Trophoblast cell (in vitro differentiated cells and primary cell): ENCODE measurements around the gene HMCN2.

Experiments used
- DNase-seq, 2 donors: peaks; one replicate each; pipeline ENCODE4 v3.0.0-alpha.2; 2016
- H2AFZ ChIP-seq: 2 replicates; pipeline ENCODE4 v1.6.1; 2013; ENCODE audit warnings: low read length, moderate library complexity, mild to moderate bottlenecking; ENCODE audit not compliant: insufficient read depth, poor library complexity
- H2AK5ac ChIP-seq: 2 replicates; pipeline ENCODE4 v1.6.1; 2013; ENCODE audit warnings: mild to moderate bottlenecking, low read length
- H2BK120ac ChIP-seq: 2 replicates; pipeline ENCODE4 v1.6.1; 2013; ENCODE audit warnings: low read length, mild to moderate bottlenecking, moderate library complexity; ENCODE audit not compliant: insufficient read depth, poor library complexity
- H2BK12ac ChIP-seq: 2 replicates; pipeline ENCODE4 v1.6.1; 2013; ENCODE audit warnings: mild to moderate bottlenecking, low read length, moderate library complexity
- H2BK5ac ChIP-seq: 2 replicates; pipeline ENCODE4 v1.6.1; 2013; ENCODE audit warnings: low read length, low read depth, moderate library complexity, mild to moderate bottlenecking; ENCODE audit not compliant: poor library complexity
- H3K14ac ChIP-seq: 2 replicates; pipeline ENCODE4 v1.6.1; 2013; ENCODE audit warnings: mild to moderate bottlenecking, low read length
- H3K18ac ChIP-seq: 2 replicates; pipeline ENCODE4 v1.6.1; 2013; ENCODE audit warnings: mild to moderate bottlenecking, low read length
- H3K23ac ChIP-seq: 2 replicates; pipeline ENCODE4 v1.6.1; 2013; ENCODE audit warnings: low read length
- H3K27ac ChIP-seq: 2 replicates; pipeline ENCODE4 v1.5.1; 2013; ENCODE audit warnings: low read depth, mild to moderate bottlenecking, inconsistent platforms, low read length, moderate library complexity
- H3K27me3 ChIP-seq: 2 replicates; pipeline ENCODE4 v1.6.1; 2013; ENCODE audit warnings: inconsistent platforms, mild to moderate bottlenecking, low read length, moderate library complexity; ENCODE audit not compliant: insufficient read depth
- H3K36me3 ChIP-seq, 2 experiments: 1 replicate in 1 of 2; 2 replicates in 1 of 2; pipeline ENCODE4 v1.6.1; 2013; ENCODE audit warnings: low read length in 2 of 2, mild to moderate bottlenecking in 2 of 2, moderate library complexity in 1 of 2; ENCODE audit not compliant: insufficient read depth in 2 of 2, control insufficient read depth in 1 of 2
- H3K4ac ChIP-seq: 2 replicates; pipeline ENCODE4 v1.6.1; 2013; ENCODE audit warnings: low read depth, mild to moderate bottlenecking, low read length, moderate library complexity
- H3K4me1 ChIP-seq, 2 experiments: 1 replicate in 1 of 2; 2 replicates in 1 of 2; pipeline ENCODE4 v1.6.1; 2013; ENCODE audit warnings: low read length in 2 of 2, mild to moderate bottlenecking in 2 of 2, moderate library complexity in 1 of 2; ENCODE audit not compliant: insufficient read depth in 2 of 2, control insufficient read depth in 1 of 2
- H3K4me2 ChIP-seq: 2 replicates; pipeline ENCODE4 v1.6.1; 2013; ENCODE audit warnings: inconsistent platforms, mild to moderate bottlenecking, low read length, moderate library complexity
- H3K4me3 ChIP-seq: 2 replicates; pipeline ENCODE4 v1.5.1; 2013; ENCODE audit warnings: mild to moderate bottlenecking, low read depth, low read length, inconsistent platforms
- H3K79me1 ChIP-seq: one replicate; pipeline ENCODE4 v1.6.1; 2013; ENCODE audit warnings: low read length
- H3K79me2 ChIP-seq: 2 replicates; pipeline ENCODE4 v1.6.1; 2013; ENCODE audit warnings: low read length, mild to moderate bottlenecking; ENCODE audit not compliant: control insufficient read depth, insufficient read depth, poor library complexity
- H3K9ac ChIP-seq: 2 replicates; pipeline ENCODE4 v1.6.1; 2013; ENCODE audit warnings: mild to moderate bottlenecking, low read length
- H3K9me3 ChIP-seq: 2 replicates; pipeline ENCODE4 v1.6.1; 2013; ENCODE audit warnings: low read depth, mild to moderate bottlenecking, control low read depth, inconsistent platforms, low read length; ENCODE audit not compliant: insufficient read depth
- H4K12ac ChIP-seq: 2 replicates; pipeline ENCODE4 v1.6.1; 2013; ENCODE audit warnings: low read depth, mild to moderate bottlenecking, low read length, moderate library complexity
- H4K8ac ChIP-seq: 2 replicates; pipeline ENCODE4 v1.6.1; 2013; ENCODE audit warnings: low read depth, mild to moderate bottlenecking, low read length, moderate library complexity
- H4K91ac ChIP-seq: one replicate; pipeline ENCODE4 v1.6.1; 2013; ENCODE audit warnings: low read depth, mild to moderate bottlenecking, low read length, moderate library complexity
- WGBS: extraction: QIAGEN DNeasy Blood & Tissue Kit; methylation state at CpG from one replicate; pipeline ENCODE4 v1.1.7; 2013; ENCODE audit warnings: missing lambda C conversion rate; ENCODE audit not compliant: insufficient read length, insufficient coverage; ENCODE audit errors: extremely low coverage; 5-methylcytosine and 5-hydroxymethylcytosine counted together

The HMCN2 gene

GRCh38 chr9:130418776-130419175 lies 153.2 kb downstream of the HMCN2 start:
- Histone ChIP-seq H3K79me1 (no peaks in the 10 kb centered on the region), H3K23ac (no peak overlapping the region), H3K9ac (no peak overlapping the region), H4K12ac (no peak overlapping the region), H3K4ac (no peak overlapping the region), H3K9me3 (peaks cover 3% of the 10 kb centered on the region), H2AK5ac (no peak overlapping the region), H3K4me1 (peaks cover 4 to 5% of the 10 kb centered on the region in 2 experiments), H2BK5ac (no peak overlapping the region), H4K8ac (no peak overlapping the region), H4K91ac (no peak overlapping the region), H3K79me2 (no peaks in the 10 kb centered on the region), H3K4me3 (no peak overlapping the region), H3K36me3 (no peaks in the 10 kb centered on the region), H3K27me3 (no peaks in the 10 kb centered on the region), H3K14ac (no peak overlapping the region), H2BK12ac (no peak overlapping the region), H2AFZ (no peak overlapping the region), H2BK120ac (no peak overlapping the region), H3K18ac (no peak overlapping the region), H3K27ac (no peak overlapping the region), H3K4me2 (no peak overlapping the region)
- DNase-seq: no peak
- WGBS: no CpG with 5 or more reads among the region's 18 CpGs

DNA sequence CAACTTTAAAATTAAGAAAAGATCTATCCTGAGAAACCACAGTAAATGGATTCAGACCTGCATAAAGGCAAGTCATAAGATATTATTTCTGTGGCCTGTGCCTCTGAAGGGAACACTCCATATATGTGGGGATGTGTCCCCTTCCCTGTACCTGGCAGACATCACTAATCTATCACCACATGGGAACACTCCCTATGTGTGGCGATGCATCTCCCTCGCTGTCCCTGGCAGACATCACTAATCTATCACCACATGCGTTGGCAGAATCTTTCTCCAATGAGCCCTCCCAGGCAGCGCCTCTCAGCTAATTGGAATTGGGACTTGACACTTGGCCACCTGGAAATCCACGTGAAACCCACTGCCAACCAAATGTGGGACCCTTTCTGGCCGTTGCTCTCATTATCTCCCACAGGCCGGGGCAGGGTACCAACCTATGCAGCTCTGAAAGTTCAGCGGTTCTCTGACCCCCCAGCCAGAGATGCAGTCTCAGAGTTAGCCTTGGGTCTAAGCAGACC lies 154.0 kb downstream of the HMCN2 start:
- H3K4ac ChIP-seq: no peak overlapping the region
- H2BK120ac ChIP-seq: no peak overlapping the region
- no peak overlapping the region for H2AFZ ChIP-seq
- H3K9ac ChIP-seq: no peak overlapping the region
- no peak for DNase-seq
- no peak overlapping the region for H2BK12ac ChIP-seq
- H3K27ac ChIP-seq: no peak overlapping the region
- no peak overlapping the region for H3K4me2 ChIP-seq
- no peak overlapping the region for H3K14ac ChIP-seq
- H3K79me1 ChIP-seq: no peaks in the 10 kb centered on the region
- H3K27me3 ChIP-seq: no peaks in the 10 kb centered on the region
- no peak overlapping the region for H4K91ac ChIP-seq
- no peaks in the 10 kb centered on the region for H3K79me2 ChIP-seq
- no peak overlapping the region for H4K12ac ChIP-seq
- WGBS: no CpG with 5 or more reads among the region's 8 CpGs
- no peak overlapping the region for H3K4me3 ChIP-seq
- no peak overlapping the region for H4K8ac ChIP-seq
- H2BK5ac ChIP-seq: no peak overlapping the region
- H3K23ac ChIP-seq: no peak overlapping the region
- no peak overlapping the region for H3K18ac ChIP-seq
- peaks cover 4 to 5% of the 10 kb centered on the region in 2 experiments for H3K4me1 ChIP-seq
- no peak overlapping the region for H2AK5ac ChIP-seq
- no peaks in the 10 kb centered on the region for H3K36me3 ChIP-seq
- peaks cover 3% of the 10 kb centered on the region for H3K9me3 ChIP-seq

DNA sequence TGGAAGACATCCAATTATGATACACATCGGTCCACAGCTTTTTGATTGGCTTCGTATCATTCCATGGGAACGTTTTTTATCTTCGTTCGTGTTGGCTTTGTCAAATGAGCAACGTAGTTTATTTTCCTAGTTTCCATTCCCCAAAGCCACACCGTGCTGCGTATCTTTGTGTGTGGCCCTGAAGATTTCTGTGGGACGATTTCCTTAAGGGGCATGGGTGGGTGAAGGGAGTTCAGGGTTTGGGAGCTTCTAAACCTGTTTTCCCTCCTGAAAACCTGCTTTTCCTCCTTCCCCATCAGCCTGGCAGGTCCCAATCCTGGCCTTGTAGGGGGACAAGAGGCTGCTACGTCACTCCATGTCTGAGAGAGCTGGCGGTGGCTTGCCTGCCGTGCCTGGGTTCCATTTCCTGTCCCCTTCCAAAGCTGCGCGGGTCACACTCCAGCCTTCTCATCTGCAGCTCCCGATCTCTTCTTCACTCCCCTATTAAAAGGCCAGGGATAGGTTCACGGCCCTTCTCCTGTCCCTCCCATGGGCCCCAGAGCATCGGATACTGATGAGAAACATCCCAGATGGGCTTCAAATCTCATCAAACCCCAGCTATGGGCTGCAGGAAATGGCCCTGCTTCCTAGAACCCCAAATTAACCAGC lies 155.7 kb downstream of the HMCN2 start:
- H3K79me2 ChIP-seq: no peaks in the 10 kb centered on the region
- H2BK5ac ChIP-seq: no peak overlapping the region
- H4K12ac ChIP-seq: no peak overlapping the region
- no peak overlapping the region for H2BK12ac ChIP-seq
- no CpG with 5 or more reads among the region's 17 CpGs for WGBS
- H4K8ac ChIP-seq: no peak overlapping the region
- no peak overlapping the region for H2AFZ ChIP-seq
- no peak overlapping the region for H3K27ac ChIP-seq
- H3K9ac ChIP-seq: no peak overlapping the region
- no peak overlapping the region for H3K18ac ChIP-seq
- H3K14ac ChIP-seq: no peak overlapping the region
- DNase-seq: no peak
- H2AK5ac ChIP-seq: no peak overlapping the region
- H3K79me1 ChIP-seq: no peaks in the 10 kb centered on the region
- no peak overlapping the region for H4K91ac ChIP-seq
- H3K36me3 ChIP-seq: no peaks in the 10 kb centered on the region
- no peak overlapping the region for H2BK120ac ChIP-seq
- H3K4ac ChIP-seq: no peak overlapping the region
- H3K4me1 ChIP-seq: peaks cover 4 to 5% of the 10 kb centered on the region in 2 experiments
- no peak overlapping the region for H3K4me3 ChIP-seq
- H3K27me3 ChIP-seq: no peaks in the 10 kb centered on the region
- no peak overlapping the region for H3K4me2 ChIP-seq
- no peak overlapping the region for H3K23ac ChIP-seq
- peaks cover 3% of the 10 kb centered on the region for H3K9me3 ChIP-seq

DNA sequence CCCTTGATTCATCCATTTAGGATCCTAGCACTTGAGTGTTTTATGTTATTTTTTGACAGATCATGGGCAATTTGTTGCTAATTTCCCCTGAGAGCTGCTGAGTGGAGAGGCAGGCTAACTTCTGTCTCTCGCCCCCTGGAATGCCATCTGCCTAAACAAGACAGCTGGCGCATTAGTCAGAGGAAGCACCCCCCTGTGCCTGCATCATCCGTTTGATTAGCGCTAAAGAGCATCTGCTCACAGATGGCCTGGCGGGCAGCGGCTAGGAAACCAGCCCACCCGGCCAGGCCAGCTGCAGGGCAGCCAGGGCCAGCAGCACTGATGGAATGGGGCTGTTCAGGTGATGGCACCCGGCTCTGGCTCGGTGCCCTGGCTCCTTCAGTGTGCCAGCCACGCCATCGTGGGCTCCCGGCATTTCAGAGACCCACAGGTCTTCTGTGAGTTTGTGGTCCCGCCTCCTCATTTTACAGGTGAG lies 156.3 kb downstream of the HMCN2 start:
- no peak overlapping the region for H2BK5ac ChIP-seq
- H3K79me1 ChIP-seq: no peaks in the 10 kb centered on the region
- H3K36me3 ChIP-seq: no peaks in the 10 kb centered on the region
- no peak overlapping the region for H3K18ac ChIP-seq
- no peaks in the 10 kb centered on the region for H3K79me2 ChIP-seq
- H4K8ac ChIP-seq: no peak overlapping the region
- H2BK12ac ChIP-seq: no peak overlapping the region
- peaks cover 4 to 5% of the 10 kb centered on the region in 2 experiments for H3K4me1 ChIP-seq
- H3K27me3 ChIP-seq: no peaks in the 10 kb centered on the region
- DNase-seq: no peak
- no peak overlapping the region for H3K4ac ChIP-seq
- no peak overlapping the region for H3K27ac ChIP-seq
- H3K4me3 ChIP-seq: no peak overlapping the region
- no peak overlapping the region for H3K14ac ChIP-seq
- no peak overlapping the region for H2AFZ ChIP-seq
- H3K9me3 ChIP-seq: peaks cover 3% of the 10 kb centered on the region
- H2BK120ac ChIP-seq: no peak overlapping the region
- no peak overlapping the region for H3K9ac ChIP-seq
- no peak overlapping the region for H3K23ac ChIP-seq
- no peak overlapping the region for H2AK5ac ChIP-seq
- no CpG with 5 or more reads among the region's 13 CpGs for WGBS
- H3K4me2 ChIP-seq: no peak overlapping the region
- H4K91ac ChIP-seq: no peak overlapping the region
- no peak overlapping the region for H4K12ac ChIP-seq
